ENCODE results near the gene JDP2.

JDP2 gene

GRCh38 chr14:75457648-75458165, 29.9 kb downstream of the JDP2 start:
- in situ Hi-C loops (cut with MboI; ENCODE audit: low pct_unique_long_range_greater_than_20kb, low sequenced_read_pairs, unreplicated experiment), result no loop called here
- no peak for DNase-seq (ENCODE audit: low spot score)
- TF ChIP-seq, protein P1, sequence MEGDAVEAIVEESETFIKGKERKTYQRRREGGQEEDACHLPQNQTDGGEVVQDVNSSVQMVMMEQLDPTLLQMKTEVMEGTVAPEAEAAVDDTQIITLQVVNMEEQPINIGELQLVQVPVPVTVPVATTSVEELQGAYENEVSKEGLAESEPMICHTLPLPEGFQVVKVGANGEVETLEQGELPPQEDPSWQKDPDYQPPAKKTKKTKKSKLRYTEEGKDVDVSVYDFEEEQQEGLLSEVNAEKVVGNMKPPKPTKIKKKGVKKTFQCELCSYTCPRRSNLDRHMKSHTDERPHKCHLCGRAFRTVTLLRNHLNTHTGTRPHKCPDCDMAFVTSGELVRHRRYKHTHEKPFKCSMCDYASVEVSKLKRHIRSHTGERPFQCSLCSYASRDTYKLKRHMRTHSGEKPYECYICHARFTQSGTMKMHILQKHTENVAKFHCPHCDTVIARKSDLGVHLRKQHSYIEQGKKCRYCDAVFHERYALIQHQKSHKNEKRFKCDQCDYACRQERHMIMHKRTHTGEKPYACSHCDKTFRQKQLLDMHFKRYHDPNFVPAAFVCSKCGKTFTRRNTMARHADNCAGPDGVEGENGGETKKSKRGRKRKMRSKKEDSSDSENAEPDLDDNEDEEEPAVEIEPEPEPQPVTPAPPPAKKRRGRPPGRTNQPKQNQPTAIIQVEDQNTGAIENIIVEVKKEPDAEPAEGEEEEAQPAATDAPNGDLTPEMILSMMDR (IDR thresholded peaks at IDR 0.05; ENCODE audit: extremely low read depth, insufficient read depth, missing control alignments), result no peak

- TF ChIP-seq, protein P1 (IDR thresholded peaks at IDR 0.05; ENCODE audit: extremely low read depth, insufficient read depth, missing control alignments), result no peak
- in situ Hi-C loops (cut with MboI; ENCODE audit: low pct_unique_long_range_greater_than_20kb, low sequenced_read_pairs, unreplicated experiment), result no loop called here
- no peak for DNase-seq (ENCODE audit: low spot score)
These were observed 30.5 kb downstream of the JDP2 start for GRCh38 chr14:75458305-75458704.

- in situ Hi-C loops (cut with MboI; ENCODE audit: low pct_unique_long_range_greater_than_20kb, low sequenced_read_pairs, unreplicated experiment), result no loop called here
- DNase-seq (ENCODE audit: low spot score), result no peak
- TF ChIP-seq, protein P1 (IDR thresholded peaks at IDR 0.05; ENCODE audit: extremely low read depth, insufficient read depth, missing control alignments), result no peak
These were observed 31.4 kb downstream of the JDP2 start for GRCh38 chr14:75459099-75459741.

DNA sequence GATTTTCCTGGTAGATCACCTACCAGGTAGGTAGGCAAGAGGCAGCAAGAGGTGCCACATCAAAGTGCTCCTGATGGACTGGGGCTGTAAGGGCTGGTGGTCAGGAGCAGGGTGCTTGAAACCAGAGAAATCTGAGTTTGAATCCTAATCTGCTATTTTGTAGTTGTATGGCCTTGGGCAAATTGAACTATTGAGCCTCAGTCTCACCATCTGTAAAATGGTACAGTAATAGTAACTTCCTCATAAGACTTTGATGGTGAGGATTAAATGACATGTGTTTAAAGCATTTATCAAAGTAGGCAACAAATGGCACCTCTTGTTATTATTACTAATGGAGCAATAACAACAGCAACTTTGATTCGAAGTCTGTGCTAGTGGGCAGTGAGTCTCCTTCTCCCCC, 32.0 kb downstream of the JDP2 start:
- TF ChIP-seq, protein P1 (IDR thresholded peaks at IDR 0.05; ENCODE audit: extremely low read depth, insufficient read depth, missing control alignments), result no peak
- in situ Hi-C loops (cut with MboI; ENCODE audit: low pct_unique_long_range_greater_than_20kb, low sequenced_read_pairs, unreplicated experiment), result no loop called here
- no peak for DNase-seq (ENCODE audit: low spot score)

DNA sequence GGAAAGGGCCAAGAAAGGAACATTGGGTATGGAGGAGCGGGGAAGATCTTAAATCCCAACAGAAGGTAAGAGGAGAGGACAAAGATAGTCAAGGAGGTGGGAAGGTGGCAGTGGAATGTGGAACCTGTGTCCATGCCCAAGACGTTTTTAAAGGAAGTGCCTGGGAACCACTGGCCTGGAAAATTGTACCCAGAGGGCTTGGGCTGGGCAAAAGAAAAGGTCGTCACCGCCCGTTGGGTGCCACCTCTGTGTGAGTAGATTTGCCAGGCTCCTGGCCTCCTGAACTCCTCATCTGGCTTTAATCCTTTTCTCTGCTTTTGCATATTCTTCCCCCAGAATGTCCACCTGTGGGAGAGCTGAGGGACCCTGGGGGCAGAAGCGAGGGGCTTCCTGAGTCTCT, 32.6 kb downstream of the JDP2 start:
- in situ Hi-C loops (cut with MboI; ENCODE audit: low pct_unique_long_range_greater_than_20kb, low sequenced_read_pairs, unreplicated experiment), result no loop called here

DNA sequence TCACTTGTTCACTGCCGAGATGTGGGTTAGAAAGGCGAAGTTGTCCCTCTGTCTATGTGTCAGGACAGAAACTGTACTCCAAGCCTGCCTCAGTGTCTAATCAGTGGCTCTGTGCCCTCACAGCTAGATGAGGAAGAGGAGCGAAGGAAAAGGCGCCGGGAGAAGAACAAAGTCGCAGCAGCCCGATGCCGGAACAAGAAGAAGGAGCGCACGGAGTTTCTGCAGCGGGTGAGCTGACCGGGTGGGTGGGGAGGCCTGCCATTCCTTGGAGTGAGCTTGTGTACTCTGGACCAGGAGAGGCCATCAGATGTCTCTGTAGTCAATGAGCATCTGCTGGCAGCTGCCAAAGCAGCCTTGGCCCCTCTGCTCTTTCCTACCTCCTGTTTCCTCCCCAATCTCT, 33.5 kb downstream of the JDP2 start:
- in situ Hi-C loops (cut with MboI; ENCODE audit: low pct_unique_long_range_greater_than_20kb, low sequenced_read_pairs, unreplicated experiment), result no loop called here
- TF ChIP-seq, protein P1 (IDR thresholded peaks at IDR 0.05; ENCODE audit: extremely low read depth, insufficient read depth, missing control alignments), result no peak
- DNase-seq (ENCODE audit: low spot score), result no peak

More for the DNA sequence above, 32.6 kb downstream of the JDP2 start:
- DNase-seq (ENCODE audit: low spot score), result no peak
- TF ChIP-seq, protein P1 (IDR thresholded peaks at IDR 0.05; ENCODE audit: extremely low read depth, insufficient read depth, missing control alignments), result no peak

All from GM13977 (cell line).